HG02588 (cell line): ENCODE data around the gene BAZ1A.

Source experiments
- ATAC-seq: cut with Tn5 transposase; IDR thresholded peaks from one replicate; pipeline ENCODE4 v1.9.1; 2021; ENCODE audit warnings: mild to moderate bottlenecking, moderate library complexity; ENCODE audit not compliant: unreplicated experiment

The BAZ1A gene

GRCh38 chr14:34875031-34875922 is at the start of gene BAZ1A:
BAZ1A (minus strand) TSS chr14:34875360; CDS start chr14:34874604, 756 bp downstream.
- peak; percentile 30 for ATAC-seq

- ATAC-seq, result no peak
Measured at GRCh38 chr14:34920339-34920738, 45.2 kb upstream of the BAZ1A start.

GRCh38 chr14:34913619-34914018 is 38.5 kb upstream of the BAZ1A start:
- no peak for ATAC-seq

GRCh38 chr14:34912966-34913365 is 37.8 kb upstream of the BAZ1A start:
- ATAC-seq, result no peak

- no peak for ATAC-seq
Measured at GRCh38 chr14:34912182-34912581, 37.0 kb upstream of the BAZ1A start.

GRCh38 chr14:34911209-34912150 is 36.3 kb upstream of the BAZ1A start:
- no peak for ATAC-seq

- ATAC-seq, result no peak
Measured at GRCh38 chr14:34906287-34906686, 31.1 kb upstream of the BAZ1A start.

- no peak for ATAC-seq
Measured at GRCh38 chr14:34895277-34895676, 20.1 kb upstream of the BAZ1A start.

- ATAC-seq, result no peak
Measured at GRCh38 chr14:34890937-34891336, 15.8 kb upstream of the BAZ1A start.

GRCh38 chr14:34888186-34888585 is 13.0 kb upstream of the BAZ1A start:
- ATAC-seq, result no peak

GRCh38 chr14:34883954-34884353 is 8.8 kb upstream of the BAZ1A start:
- no peak for ATAC-seq

- peak; percentile 27 for ATAC-seq
Measured at GRCh38 chr14:34874386-34875030, 652 bp downstream of the BAZ1A start.

GRCh38 chr14:34873589-34874385 is 1.4 kb downstream of the BAZ1A start:
- ATAC-seq, result peak; percentile 61

GRCh38 chr14:34872822-34873588 is 2.2 kb downstream of the BAZ1A start:
- ATAC-seq, result no peak

- no peak for ATAC-seq
Measured at GRCh38 chr14:34867199-34867598, 8.0 kb downstream of the BAZ1A start.

GRCh38 chr14:34865889-34866574 is 9.1 kb downstream of the BAZ1A start:
- no peak for ATAC-seq

- ATAC-seq, result no peak
Measured at GRCh38 chr14:34863844-34864243, 11.3 kb downstream of the BAZ1A start.

GRCh38 chr14:34858765-34859164 is 16.4 kb downstream of the BAZ1A start:
- no peak for ATAC-seq
